Heart right ventricle (tissue), 16 donors: ENCODE results near the gene OR2G2. TPM values are rescaled to one million over a fixed set of nuclear protein-coding genes. Genes with fewer than 3 reads are reported as not detected.

Source experiments
- ATAC-seq, 8 donors: fragments of 200-7000 bp; cut with Tn5 transposase; one replicate each; pipeline ENCODE4 v1.9.1; 2020; ENCODE audit warnings: mild to moderate bottlenecking in 8 of 8, moderate library complexity in 8 of 8, moderate number of reproducible peaks in 1 of 8
- DNase-seq, 2 donors: peaks; one replicate each; pipeline ENCODE4 v3.0.0-alpha.2; 2020
- H3K27ac ChIP-seq, 10 donors: fragments of 200-600 bp; sonication (generic) in 2 of 10; one replicate each; pipeline versions ENCODE4 v1.5.0 to v1.8.0; 2020 to 2022; ENCODE audit warnings: mild to moderate bottlenecking in 3 of 10
- H3K27me3 ChIP-seq, 7 donors: fragments of 200-600 bp; one replicate each; pipeline ENCODE4 v1.8.0; 2021 to 2022; ENCODE audit warnings: mild to moderate bottlenecking in 2 of 7
- H3K36me3 ChIP-seq, 9 donors: fragments of 200-600 bp; sonication (generic) in 1 of 9; one replicate each; pipeline versions ENCODE4 v1.5.0 to v1.8.0; 2020 to 2022; ENCODE audit warnings: mild to moderate bottlenecking in 2 of 9
- H3K4me1 ChIP-seq, 9 donors: fragments of 200-600 bp; sonication (generic) in 1 of 9; one replicate each; pipeline versions ENCODE4 v1.5.0 to v1.8.0; 2020 to 2022; ENCODE audit warnings: mild to moderate bottlenecking in 4 of 9
- H3K4me3 ChIP-seq, 10 donors: fragments of 200-600 bp; sonication (generic) in 2 of 10; one replicate each; pipeline versions ENCODE4 v1.5.0 to v1.8.0; 2020 to 2022; ENCODE audit warnings: mild to moderate bottlenecking in 7 of 10, moderate library complexity in 2 of 10
- H3K9me3 ChIP-seq, 11 donors: fragments of 200-600 bp in 10 of 11; sonication (generic) in 2 of 11; one replicate each; pipeline versions ENCODE4 v1.5.0 to v1.8.0; 2013 to 2022; ENCODE audit warnings: mild to moderate bottlenecking in 2 of 11, control low read depth in 1 of 11, moderate library complexity in 1 of 11
- WGBS, 2 donors: extraction: QIAGEN DNeasy Blood & Tissue Kit; methylation state at CpG; one replicate each; pipeline ENCODE4 v1.1.7; 2013; ENCODE audit warnings: inconsistent platforms in 1 of 2; 5-methylcytosine and 5-hydroxymethylcytosine counted together
- intact Hi-C, 10 donors: fragments of 100-400 bp; cut with DNase I; formaldehyde crosslinking; loops; one replicate each; pipeline versions ENCODE4 v1.11.1 to v1.14.2; 2022
- polyA plus RNA-seq, 2 donors: library from polyadenylated mRNA; stranded (reverse); fragments of 200-250 nt; gene quantifications; one replicate each; pipeline ENCODE4 v1.2.3, GENCODE V29; 2013
- total RNA-seq, 10 donors: library from RNA; stranded (reverse); fragmentation: NEBNext Ultra II Directional in 3 of 10; extraction: Animal tissue kit (Norgen Biotek cat#: 25700) in 3 of 10; gene quantifications; one replicate each; pipeline versions ENCODE4 v1.2.1 to v1.2.4, GENCODE V29; 2021 to 2023
- TF ChIP-seq, protein P1 (sequence below), 9 donors: fragments of 200-600 bp; sonication (generic) in 2 of 9; IDR thresholded peaks; one replicate each; pipeline versions ENCODE4 v1.5.0 to v1.8.0; 2021 to 2022; ENCODE audit warnings: antibody characterized with exemption in 9 of 9, mild to moderate bottlenecking in 5 of 9, moderate library complexity in 1 of 9
- donor health status: Arrhythmogenic right ventricular cardiomyopathy.
- donor health status: ischemic (EF 13 %, LVEDD 7.1; RV severe dilation, severe dysfunction).
- donor health status: healthy with polysubstance abuse.
- donor health status: DM: no; HTN: yes; CAD: no.
- donor health status: DM: no; HTN: no; CAD: no.
- donor health status: ischemic (EF 25% LVEDD 6.9; RV normal size, moderate dysfunction).
- donor health status: ischemic (EF 25% LVEDD 5.7; RV mildly dilated, moderate dysfunction).
- donor health status: healthy.
- donor health status: DM: yes; HTN: yes; CAD: no.
- donor health status: Ischemic cardiomyopathy.
- donor health status: ischemic (EF 35%, LVEDD 5.7; RV mildly dilated, moderate dysfunction).
- donor health status: nonischemic (EF 11% LVEDD 7.7; RV severe dilation, severe dysfunction).
- donor health status: DM: yes; HTN: yes; CAD: no.
- donor health status: PGD.
- donor health status: ischemic (EF 29% LVEDD 5.4; RV normal size, mild dysfunction).
- donor health status: nonischemic (EF 23%, LVEDD 6.1; RV moderate dilation, normal function).

The OR2G2 gene
- total and polyA plus RNA-seq, 12 donors, result not detected

DNA sequence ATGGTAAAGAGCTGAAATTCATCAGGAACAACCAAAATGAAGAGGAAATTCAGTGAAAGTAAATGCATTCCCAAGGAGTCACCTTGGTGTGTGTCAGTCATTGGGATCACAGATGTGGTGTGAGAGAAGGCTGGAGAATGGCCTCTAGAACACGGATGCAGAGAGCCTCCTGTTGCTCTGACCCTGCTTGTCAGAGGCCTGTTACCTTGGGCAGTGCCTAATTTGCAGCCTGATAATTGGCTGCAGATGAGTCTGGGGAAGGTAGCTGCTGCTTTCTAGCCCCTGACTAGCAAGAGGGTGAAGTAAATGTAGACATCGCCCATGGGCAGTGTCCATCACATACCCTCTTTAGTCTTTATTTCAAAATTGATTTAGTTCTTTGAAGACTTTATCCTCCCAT lies 35.9 kb upstream of the OR2G2 start:
- ATAC-seq (no peak), DNase-seq (no peak)
- 62 to 74% methylated on average over 2 of the region's 2 CpGs for WGBS, 2 donors
- Histone ChIP-seq H3K4me3 (no peak overlapping the region), H3K27me3 (peaks cover 0 to 4% (median 0%) of the 10 kb centered on the region in 7 donors), H3K4me1 (peaks cover 0 to 9% (median 0%) of the 10 kb centered on the region in 9 donors), H3K27ac (no peak overlapping the region), H3K36me3 (no peaks in the 10 kb centered on the region), H3K9me3 (no peaks in the 10 kb centered on the region)
- TF ChIP-seq, protein P1, sequence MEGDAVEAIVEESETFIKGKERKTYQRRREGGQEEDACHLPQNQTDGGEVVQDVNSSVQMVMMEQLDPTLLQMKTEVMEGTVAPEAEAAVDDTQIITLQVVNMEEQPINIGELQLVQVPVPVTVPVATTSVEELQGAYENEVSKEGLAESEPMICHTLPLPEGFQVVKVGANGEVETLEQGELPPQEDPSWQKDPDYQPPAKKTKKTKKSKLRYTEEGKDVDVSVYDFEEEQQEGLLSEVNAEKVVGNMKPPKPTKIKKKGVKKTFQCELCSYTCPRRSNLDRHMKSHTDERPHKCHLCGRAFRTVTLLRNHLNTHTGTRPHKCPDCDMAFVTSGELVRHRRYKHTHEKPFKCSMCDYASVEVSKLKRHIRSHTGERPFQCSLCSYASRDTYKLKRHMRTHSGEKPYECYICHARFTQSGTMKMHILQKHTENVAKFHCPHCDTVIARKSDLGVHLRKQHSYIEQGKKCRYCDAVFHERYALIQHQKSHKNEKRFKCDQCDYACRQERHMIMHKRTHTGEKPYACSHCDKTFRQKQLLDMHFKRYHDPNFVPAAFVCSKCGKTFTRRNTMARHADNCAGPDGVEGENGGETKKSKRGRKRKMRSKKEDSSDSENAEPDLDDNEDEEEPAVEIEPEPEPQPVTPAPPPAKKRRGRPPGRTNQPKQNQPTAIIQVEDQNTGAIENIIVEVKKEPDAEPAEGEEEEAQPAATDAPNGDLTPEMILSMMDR (IDR thresholded peaks at IDR 0.05), result no peak
- intact Hi-C loops, result no loop called here

DNA sequence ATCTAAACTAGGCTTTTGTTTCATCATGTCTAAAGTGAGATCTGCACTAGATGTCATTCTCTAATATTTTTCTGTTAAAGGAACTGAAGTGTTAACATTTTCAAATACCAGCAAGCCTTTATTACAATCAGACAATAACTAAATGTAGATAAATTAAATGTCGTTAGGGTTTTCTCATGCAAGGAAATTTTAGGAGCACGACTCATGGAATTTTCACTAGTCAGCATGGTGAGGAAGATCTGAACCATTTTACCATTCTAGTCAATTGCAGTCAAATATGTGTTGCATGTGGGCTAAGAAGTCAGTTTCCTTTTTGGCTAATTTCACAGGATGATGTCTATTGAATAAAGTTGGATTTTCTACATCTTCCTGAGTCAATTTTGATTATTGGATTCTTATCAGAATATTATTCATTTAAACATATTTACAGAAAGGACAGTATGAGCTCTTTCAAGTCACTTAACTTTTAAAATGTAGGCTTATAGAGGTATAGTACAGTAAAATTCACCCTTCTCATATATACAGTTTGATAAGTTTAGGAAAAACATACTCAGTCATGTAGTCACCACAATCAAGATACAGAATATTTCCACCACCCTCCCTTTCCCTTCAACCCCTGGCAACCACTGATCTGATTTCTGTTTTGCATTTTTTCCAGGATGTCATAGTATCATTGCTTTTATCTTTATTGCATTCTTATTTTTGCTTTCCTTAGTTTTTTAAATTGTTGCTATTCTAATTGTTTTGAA lies 30.1 kb upstream of the OR2G2 start:
- DNase-seq (no peak), ATAC-seq (no peak)
- WGBS, 2 donors, result 67 to 72% methylated on average over 2 of the region's 2 CpGs

DNA sequence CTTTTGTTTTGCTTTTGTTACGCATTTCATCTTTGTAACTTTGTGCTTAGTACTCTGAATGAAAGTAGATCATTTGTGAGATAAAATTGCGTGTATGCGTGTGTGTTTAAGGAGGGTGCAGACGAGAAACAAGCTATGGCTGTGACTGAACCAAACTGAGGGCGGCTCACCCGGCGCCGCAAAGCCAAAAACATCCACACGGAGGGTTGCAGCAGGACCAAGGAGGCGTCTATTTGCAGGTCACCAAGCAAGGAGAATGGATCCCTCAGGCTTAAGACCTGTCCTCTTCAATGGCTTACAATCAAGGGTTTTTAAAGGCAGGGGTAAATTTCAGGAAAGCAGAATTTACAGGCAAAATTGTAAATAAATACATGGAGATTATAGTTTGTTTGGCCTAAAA lies 26.4 kb upstream of the OR2G2 start:
- Histone ChIP-seq H3K9me3 (no peaks in the 10 kb centered on the region), H3K4me1 (no peaks in the 10 kb centered on the region), H3K27me3 (no peaks in the 10 kb centered on the region), H3K27ac (no peak overlapping the region), H3K36me3 (no peaks in the 10 kb centered on the region), H3K4me3 (no peak overlapping the region)
- 69 to 72% methylated on average over 10 of the region's 10 CpGs for WGBS, 2 donors
- intact Hi-C loops, result no loop called here
- ATAC-seq (no peak), DNase-seq (no peak)
- TF ChIP-seq, protein P1 (IDR thresholded peaks at IDR 0.05), result no peak

More for the DNA sequence above, 30.1 kb upstream of the OR2G2 start:
- H3K27me3 ChIP-seq, result no peaks in the 10 kb centered on the region
- H3K27ac ChIP-seq, result no peak overlapping the region
- no peaks in the 10 kb centered on the region for H3K36me3 ChIP-seq
- TF ChIP-seq, protein P1 (IDR thresholded peaks at IDR 0.05), result no peak
- no peaks in the 10 kb centered on the region for H3K4me1 ChIP-seq
- intact Hi-C loops, result no loop called here
- no peaks in the 10 kb centered on the region for H3K9me3 ChIP-seq
- no peak overlapping the region for H3K4me3 ChIP-seq

DNA sequence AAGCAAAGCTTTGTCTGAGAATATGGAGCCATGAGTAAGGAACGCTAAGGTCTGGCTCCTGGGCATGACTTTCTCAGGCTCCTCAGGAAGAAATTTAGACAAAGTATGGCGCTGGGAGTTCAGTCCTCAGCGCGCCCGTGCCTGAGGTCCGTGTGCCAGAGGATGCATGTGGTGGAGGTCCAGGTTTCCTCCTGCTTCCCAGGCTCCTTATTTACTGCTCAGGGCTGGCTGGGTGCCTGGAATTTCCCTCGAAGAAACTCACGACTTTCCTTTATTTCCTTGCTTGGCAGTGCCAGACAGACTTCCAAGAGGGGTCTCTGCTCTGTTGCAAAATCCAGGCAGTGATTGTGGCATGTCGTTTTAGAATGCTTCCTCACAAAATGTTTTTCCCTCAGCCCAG lies 26.0 kb upstream of the OR2G2 start:
- H3K4me1 ChIP-seq, result no peaks in the 10 kb centered on the region
- intact Hi-C loops, result no loop called here
- WGBS, 2 donors, result 61 to 65% methylated on average over 9 of the region's 9 CpGs
- peaks cover 0 to 4% (median 0%) of the 10 kb centered on the region in 11 donors for H3K9me3 ChIP-seq
- H3K27me3 ChIP-seq, result no peaks in the 10 kb centered on the region
- no peaks in the 10 kb centered on the region for H3K36me3 ChIP-seq
- no peak overlapping the region for H3K4me3 ChIP-seq
- DNase-seq (no peak), ATAC-seq (no peak)
- no peak overlapping the region for H3K27ac ChIP-seq
- TF ChIP-seq, protein P1 (IDR thresholded peaks at IDR 0.05), result no peak
